Panc1 (cell line): ENCODE measurements around the gene GDPD1.

Source experiments
- CTCF ChIP-seq: fragments of 450-650 bp; IDR thresholded peaks from 2 replicates; pipeline ENCODE4 v1.5.1; 2017; ENCODE audit warnings: mild to moderate bottlenecking
- POLR2AphosphoS5 ChIP-seq: IDR thresholded peaks from 2 replicates; pipeline ENCODE4 v1.6.1; 2012; ENCODE audit warnings: mild to moderate bottlenecking, low read depth, low read length, moderate library complexity
- REST ChIP-seq, 2 experiments: IDR thresholded peaks; 2 replicates each; pipeline ENCODE4 v1.6.1; 2011 to 2012; ENCODE audit warnings: low read depth in 2 of 2, control low read depth in 1 of 2, low read length in 1 of 2, mild to moderate bottlenecking in 1 of 2, moderate library complexity in 1 of 2; ENCODE audit not compliant: insufficient read depth in 1 of 2
- SIN3A ChIP-seq: IDR thresholded peaks from 2 replicates; pipeline ENCODE4 v1.6.1; 2012; ENCODE audit warnings: low read depth, mild to moderate bottlenecking, low read length, moderate library complexity, borderline replicate concordance; ENCODE audit not compliant: insufficient read depth
- TCF7L2 ChIP-seq: IDR thresholded peaks from 2 replicates; pipeline ENCODE4 v1.6.1; 2011; ENCODE audit warnings: mild to moderate bottlenecking, low read depth, low read length, inconsistent platforms

GRCh38 chr17:59244081-59244480, 23.8 kb downstream of the GDPD1 start:
- TF ChIP-seq CTCF, result no peak
- no peak for TF ChIP-seq REST (IDR thresholded peaks at IDR 0.05; ENCODE audit: insufficient read depth in 1 of 2, low read depth in 2 of 2, low read length in 1 of 2)
- no peak for TF ChIP-seq POLR2AphosphoS5
- TF ChIP-seq TCF7L2, result no peak
- no peak for TF ChIP-seq SIN3A
